Gastroesophageal sphincter (tissue), 3 donors: ENCODE results near the gene RABIF.

Experiments
- EP300 ChIP-seq: sonication (generic); formaldehyde crosslinking; IDR thresholded peaks from one replicate; pipeline ENCODE4 v1.6.1; 2017; ENCODE audit warnings: antibody characterized with exemption, mild to moderate bottlenecking
- POLR2A ChIP-seq, 2 donors: fragments of 450-650 bp; IDR thresholded peaks; one replicate each; pipeline ENCODE4 v1.6.1; 2017; ENCODE audit warnings: antibody characterized with exemption in 2 of 2, mild to moderate bottlenecking in 2 of 2, moderate library complexity in 1 of 2
- POLR2AphosphoS5 ChIP-seq: sonication (generic); formaldehyde crosslinking; IDR thresholded peaks from one replicate; pipeline ENCODE4 v1.6.1; 2017; ENCODE audit warnings: antibody characterized with exemption
- TF ChIP-seq, protein P1 (sequence below), 4 experiments: fragments of 200-600 bp in 2 of 4; fragments of 450-650 bp in 2 of 4; sonication (generic) in 1 of 4; IDR thresholded peaks; one replicate each; pipeline ENCODE4 v1.5.1; 2017 to 2019; ENCODE audit warnings: antibody characterized with exemption in 4 of 4, mild to moderate bottlenecking in 2 of 4, moderate library complexity in 2 of 4

DNA sequence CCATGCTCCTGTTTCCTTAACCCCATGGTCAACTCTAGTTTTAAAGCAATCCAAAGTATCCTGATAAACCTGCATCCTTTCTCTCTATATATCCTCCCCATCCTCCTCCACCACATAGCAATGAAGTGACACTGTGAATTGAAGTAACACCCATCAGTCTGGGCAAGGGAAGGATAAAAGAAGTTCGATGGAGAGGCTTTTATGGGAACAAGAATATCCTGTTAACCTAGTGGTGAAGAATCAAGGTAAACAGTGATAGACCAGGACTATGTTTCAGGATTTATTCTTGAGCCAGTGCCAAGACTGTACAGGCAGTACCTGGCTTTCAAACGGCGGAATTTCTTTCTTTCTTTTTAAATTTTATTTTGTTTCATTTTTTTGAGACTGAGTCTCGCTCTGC is 17.6 kb downstream of the RABIF start:
- TF ChIP-seq POLR2AphosphoS5: no peak
- TF ChIP-seq EP300: no peak
- TF ChIP-seq POLR2A (IDR thresholded peaks at IDR 0.05): no peak
- TF ChIP-seq, protein P1, sequence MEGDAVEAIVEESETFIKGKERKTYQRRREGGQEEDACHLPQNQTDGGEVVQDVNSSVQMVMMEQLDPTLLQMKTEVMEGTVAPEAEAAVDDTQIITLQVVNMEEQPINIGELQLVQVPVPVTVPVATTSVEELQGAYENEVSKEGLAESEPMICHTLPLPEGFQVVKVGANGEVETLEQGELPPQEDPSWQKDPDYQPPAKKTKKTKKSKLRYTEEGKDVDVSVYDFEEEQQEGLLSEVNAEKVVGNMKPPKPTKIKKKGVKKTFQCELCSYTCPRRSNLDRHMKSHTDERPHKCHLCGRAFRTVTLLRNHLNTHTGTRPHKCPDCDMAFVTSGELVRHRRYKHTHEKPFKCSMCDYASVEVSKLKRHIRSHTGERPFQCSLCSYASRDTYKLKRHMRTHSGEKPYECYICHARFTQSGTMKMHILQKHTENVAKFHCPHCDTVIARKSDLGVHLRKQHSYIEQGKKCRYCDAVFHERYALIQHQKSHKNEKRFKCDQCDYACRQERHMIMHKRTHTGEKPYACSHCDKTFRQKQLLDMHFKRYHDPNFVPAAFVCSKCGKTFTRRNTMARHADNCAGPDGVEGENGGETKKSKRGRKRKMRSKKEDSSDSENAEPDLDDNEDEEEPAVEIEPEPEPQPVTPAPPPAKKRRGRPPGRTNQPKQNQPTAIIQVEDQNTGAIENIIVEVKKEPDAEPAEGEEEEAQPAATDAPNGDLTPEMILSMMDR (IDR thresholded peaks at IDR 0.05): no peak
